HepG2 (cell line): ENCODE data around the gene HNF1B. TPM values are rescaled to one million over a fixed set of nuclear protein-coding genes. Genes with fewer than 3 reads are reported as not detected.

ENCODE experiments used
- ATF1 ChIP-seq: IDR thresholded peaks from 2 replicates; pipeline ENCODE4 v1.6.1; 2016; ENCODE audit warnings: mild to moderate bottlenecking, control low read depth
- ATF7-NPFF ChIP-seq: sonication (generic); formaldehyde crosslinking; IDR thresholded peaks from 2 replicates; pipeline ENCODE4 v1.8.1; 2023; ENCODE audit warnings: mild to moderate bottlenecking, low read depth, missing genetic modification reagents, moderate library complexity
- BHLHE40 ChIP-seq: IDR thresholded peaks from 2 replicates; pipeline ENCODE4 v1.6.1; 2011; ENCODE audit warnings: low read length, improper control_type of control experiment
- DMTF1 ChIP-seq: sonication (generic); formaldehyde crosslinking; IDR thresholded peaks from 2 replicates; pipeline ENCODE4 v1.4.0; 2020; ENCODE audit warnings: mild to moderate bottlenecking, missing genetic modification reagents
- GLI4 ChIP-seq: sonication (generic); formaldehyde crosslinking; IDR thresholded peaks from 2 replicates; pipeline ENCODE4 v1.5.1; 2020; ENCODE audit warnings: missing genetic modification reagents, mild to moderate bottlenecking, moderate library complexity, borderline replicate concordance
- HNF4A ChIP-seq: sonication (generic); formaldehyde crosslinking; IDR thresholded peaks from 2 replicates; pipeline ENCODE4 v1.4.0; 2020; ENCODE audit warnings: missing genetic modification reagents
- HNRNPH1 ChIP-seq: fragments of 200-400 bp; formaldehyde crosslinking; optimal IDR thresholded peaks from 2 replicates; pipeline ENCODE3; 2017; ENCODE audit warnings: mild to moderate bottlenecking, low read depth, low read length
- MBNL3 ChIP-seq: fragments of 250-450 bp; sonication (Bioruptor Pico); conservative IDR thresholded peaks from 2 replicates; pipeline ENCODE4 v1.8.0; 2022; ENCODE audit warnings: mild to moderate bottlenecking, inconsistent platforms
- NFAT5 ChIP-seq: sonication (generic); formaldehyde crosslinking; IDR thresholded peaks from 2 replicates; pipeline ENCODE4 v1.4.0; 2020; ENCODE audit warnings: missing genetic modification reagents
- NFE2L1 ChIP-seq: sonication (generic); formaldehyde crosslinking; IDR thresholded peaks from 2 replicates; pipeline ENCODE4 v1.4.0; 2020; ENCODE audit warnings: missing genetic modification reagents, mild to moderate bottlenecking, borderline replicate concordance
- SPEN ChIP-seq: sonication (generic); formaldehyde crosslinking; IDR thresholded peaks from 2 replicates; pipeline ENCODE4 v1.5.1; 2020; ENCODE audit warnings: low read depth, mild to moderate bottlenecking, missing genetic modification reagents
- TAF1 ChIP-seq: sonication (generic); formaldehyde crosslinking; IDR thresholded peaks from 2 replicates; pipeline ENCODE4 v1.4.0; 2020; ENCODE audit warnings: missing genetic modification reagents
- ZNF136 ChIP-seq: sonication (generic); formaldehyde crosslinking; IDR thresholded peaks from 2 replicates; pipeline ENCODE4 v1.8.1; 2022; ENCODE audit warnings: low read depth, mild to moderate bottlenecking, moderate library complexity, missing genetic modification reagents
- ZNF234 ChIP-seq: sonication (generic); formaldehyde crosslinking; conservative IDR thresholded peaks from 2 replicates; pipeline ENCODE4 v1.5.1; 2020; ENCODE audit warnings: mild to moderate bottlenecking, missing genetic modification reagents
- ZNF317 ChIP-seq: sonication (generic); formaldehyde crosslinking; IDR thresholded peaks from 2 replicates; pipeline ENCODE4 v1.5.0; 2020; ENCODE audit warnings: mild to moderate bottlenecking, missing genetic modification reagents
- ZNF354B ChIP-seq: sonication (generic); formaldehyde crosslinking; IDR thresholded peaks from 2 replicates; pipeline ENCODE4 v1.8.0; 2022; ENCODE audit warnings: mild to moderate bottlenecking, missing genetic modification reagents
- ZNF704 ChIP-seq: sonication (generic); formaldehyde crosslinking; IDR thresholded peaks from 2 replicates; pipeline ENCODE4 v1.8.1; 2023; ENCODE audit warnings: mild to moderate bottlenecking, inconsistent platforms, moderate library complexity, missing genetic modification reagents, borderline replicate concordance
- ZNF761 ChIP-seq: sonication (generic); formaldehyde crosslinking; conservative IDR thresholded peaks from 2 replicates; pipeline ENCODE4 v1.4.0; 2020; ENCODE audit warnings: mild to moderate bottlenecking, missing genetic modification reagents
- ZNF776 ChIP-seq: sonication (generic); formaldehyde crosslinking; IDR thresholded peaks from 2 replicates; pipeline ENCODE4 v1.4.0; 2020; ENCODE audit warnings: mild to moderate bottlenecking, missing genetic modification reagents
- polyA plus RNA-seq, 8 experiments: library from polyadenylated mRNA; depleted of rRNA in 3 of 8; stranded (reverse) in 7 of 8; unstranded in 1 of 8; fragments of >200 nt; fragmentation: Illumina TruSeq in 4 of 8; extraction: Trizol in 4 of 8; gene quantifications; 2 replicates each; pipeline versions ENCODE4 v1.2.1 to v1.2.3, GENCODE V29; 2011 to 2016; ENCODE audit warnings: low read depth in 4 of 8, missing spikeins in 1 of 8, mixed read lengths in 1 of 8; ENCODE audit not compliant: insufficient read depth in 1 of 8
- total RNA-seq, 5 experiments: library from RNA; depleted of rRNA; stranded (reverse); fragments of >200 nt; fragmentation: Illumina TruSeq; extraction: Trizol; gene quantifications; 2 replicates each; pipeline ENCODE4 v1.2.3, GENCODE V29; 2016; ENCODE audit warnings: low read depth in 1 of 5
- TF ChIP-seq, protein P1 (sequence below): IDR thresholded peaks from 2 replicates; pipeline ENCODE4 v1.6.1; 2016; ENCODE audit warnings: low read depth, borderline replicate concordance

Gene HNF1B
- total and polyA plus RNA-seq, 2 of the 13 experiments (the other 11 are each of a cell fraction or from before 2014, with no cell fraction given): 1.9 to 5.3 TPM

DNA sequence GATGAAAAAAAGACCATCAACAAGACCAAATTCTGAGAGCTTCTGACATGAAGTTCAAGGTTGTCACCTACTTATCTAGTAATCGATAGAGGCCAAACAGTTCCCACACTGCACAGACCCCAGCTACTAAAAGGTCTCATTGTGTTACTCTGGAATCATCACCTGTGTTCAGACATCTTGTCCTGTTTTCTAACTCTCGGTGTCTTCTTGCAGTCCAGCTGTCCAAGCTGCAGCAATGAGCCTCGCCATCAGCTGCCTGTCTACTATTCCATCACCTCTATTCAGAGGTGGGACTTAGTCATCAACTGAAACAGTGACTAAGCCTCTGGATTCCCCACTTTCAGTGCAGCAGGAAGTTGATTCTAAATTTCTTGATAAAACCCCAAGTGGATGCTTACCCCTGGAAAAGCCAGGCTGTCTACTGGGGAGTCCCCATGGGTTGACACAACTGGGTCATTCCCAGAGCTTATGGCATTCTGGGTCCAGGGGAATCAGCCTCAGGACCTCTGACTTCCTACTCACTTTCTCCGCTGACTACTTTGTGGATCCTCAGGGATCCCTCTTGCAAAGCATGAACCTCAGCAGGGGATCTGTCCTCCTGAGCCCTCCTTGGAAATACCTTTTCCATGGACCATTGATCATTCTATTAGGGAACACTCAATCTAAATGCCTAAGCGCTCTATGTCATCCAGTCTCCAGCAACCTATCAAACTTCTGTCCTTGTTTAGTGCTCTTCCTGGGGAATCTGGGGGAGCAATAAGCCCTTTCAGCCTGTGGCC, 46.5 kb downstream of the HNF1B start (continued):
- TF ChIP-seq NFAT5 (CRISPR knock-in tag) (no peak), ZNF776 (no peak), ZNF317 (CRISPR knock-in tag) (peak; percentile 49; the same call in 1 of the 2 replicates), GLI4 (CRISPR knock-in tag) (no peak), HNRNPH1 (no peak), ZNF234 (CRISPR knock-in tag) (no peak), ZNF354B (CRISPR knock-in tag) (no peak), ATF7-NPFF (CRISPR knock-in tag) (no peak), MBNL3 (CRISPR knock-in tag) (no peak), ZNF136 (CRISPR knock-in tag) (no peak), NFE2L1 (CRISPR knock-in tag) (no peak), SPEN (no peak), ZNF704 (no peak), ATF1 (CRISPR knock-in tag) (no peak), ZNF761 (CRISPR knock-in tag) (no peak), HNF4A (CRISPR knock-in tag) (peak; percentile 79), DMTF1 (CRISPR knock-in tag) (no peak), TAF1 (CRISPR knock-in tag) (no peak), BHLHE40 (no peak)
- TF ChIP-seq, protein P1, sequence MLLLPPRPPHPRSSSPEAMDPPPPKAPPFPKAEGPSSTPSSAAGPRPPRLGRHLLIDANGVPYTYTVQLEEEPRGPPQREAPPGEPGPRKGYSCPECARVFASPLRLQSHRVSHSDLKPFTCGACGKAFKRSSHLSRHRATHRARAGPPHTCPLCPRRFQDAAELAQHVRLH: no peak
